A549 (cell line): ENCODE results near the gene TTLL11. TPM values are rescaled to one million over a fixed set of nuclear protein-coding genes. Genes with fewer than 3 reads are reported as not detected.

Experiments used
- ATAC-seq, 2 experiments: fragments of 200-7000 bp in 1 of 2; fragments of >200 bp in 1 of 2; cut with Nextera tagmentation in 1 of 2; cut with Tn5 transposase in 1 of 2; 3 replicates each; pipeline versions ENCODE4 v1.8.0 to v1.9.1; 2018 to 2020; ENCODE audit warnings: mild to moderate bottlenecking in 1 of 2, moderate library complexity in 1 of 2
- CTCF ChIA-PET: fragments of 300-600 bp; sonication (Branson Sonifier 250); formaldehyde crosslinking; extraction: SDS; loops from one replicate; lab custom pipeline; 2021; ENCODE audit warnings: antibody characterized with exemption, inconsistent platforms; lab: Yijun Ruan, JAX
- POLR2A ChIA-PET: fragments of 350-600 bp; formaldehyde crosslinking; extraction: SDS; loops from one replicate; lab custom pipeline; 2021; ENCODE audit warnings: antibody characterized with exemption, inconsistent platforms; lab: Yijun Ruan, JAX
- DNase-seq, 2 experiments: peaks; one replicate each; pipeline versions ENCODE4 v3.0.0 to v3.0.0-alpha.2; 2011 to 2016; ENCODE audit warnings: low read depth in 1 of 2, low spot score in 1 of 2
- FAIRE-seq: peaks from 2 replicates; lab custom pipeline; 2011; peaks lifted over from hg19 to GRCh38; lab: Jason Lieb, UNC
- H3K27ac ChIP-seq, 2 experiments: fragments of >200 bp; sonication (Bioruptor Twin); formaldehyde crosslinking; 3 replicates each; pipeline ENCODE4 v1.5.1; 2016 to 2017
- H3K4me1 ChIP-seq: fragments of >200 bp; sonication (Bioruptor Twin); formaldehyde crosslinking; 3 replicates; pipeline ENCODE4 v1.6.1; 2016
- H3K4me2 ChIP-seq: fragments of >200 bp; sonication (Bioruptor Twin); formaldehyde crosslinking; 3 replicates; pipeline ENCODE4 v1.6.1; 2016
- H3K4me3 ChIP-seq: fragments of >200 bp; sonication (Bioruptor Twin); formaldehyde crosslinking; 3 replicates; pipeline ENCODE4 v1.5.1; 2016
- H3K9me3 ChIP-seq: fragments of >200 bp; sonication (Bioruptor Twin); formaldehyde crosslinking; 3 replicates; pipeline ENCODE4 v1.6.1; 2016
- ATOH8 ChIP-seq: fragments of 250-450 bp; sonication (Bioruptor Pico); IDR thresholded peaks from 2 replicates; pipeline ENCODE4 v1.5.0; 2020; ENCODE audit warnings: low read depth, mild to moderate bottlenecking, moderate library complexity
- CHD2 ChIP-seq: fragments of 150-350 bp; IDR thresholded peaks from 2 replicates; pipeline ENCODE4 v1.6.1; 2014; ENCODE audit warnings: low read length; ENCODE audit not compliant: partially characterized antibody
- CHD4 ChIP-seq: fragments of 200-600 bp; sonication (generic); IDR thresholded peaks from 2 replicates; pipeline ENCODE4 v1.6.1; 2016; ENCODE audit warnings: antibody characterized with exemption, mild to moderate bottlenecking, borderline replicate concordance
- CTCF ChIP-seq: fragments of >200 bp; sonication (Bioruptor Twin); formaldehyde crosslinking; IDR thresholded peaks from 3 replicates; pipeline ENCODE4 v1.5.1; 2016
- EHF ChIP-seq: fragments of 250-450 bp; sonication (Bioruptor Pico); IDR thresholded peaks from 2 replicates; pipeline ENCODE4 v1.5.0; 2020; ENCODE audit warnings: mild to moderate bottlenecking
- FOSL2 ChIP-seq, 2 experiments: fragments of 450-650 bp in 1 of 2; fragments of >200 bp in 1 of 2; sonication (Bioruptor Twin) in 1 of 2; formaldehyde crosslinking; IDR thresholded peaks; 2 replicates each; pipeline versions ENCODE4 v1.5.0 to v1.6.1; 2016 to 2020; ENCODE audit warnings: mild to moderate bottlenecking in 1 of 2, moderate library complexity in 1 of 2
- FOXS1 ChIP-seq: fragments of 250-450 bp; sonication (Bioruptor Pico); IDR thresholded peaks from 2 replicates; pipeline ENCODE4 v1.5.0; 2020; ENCODE audit warnings: mild to moderate bottlenecking, moderate library complexity
- GATA3 ChIP-seq: IDR thresholded peaks from 2 replicates; pipeline ENCODE4 v1.6.1; 2012; ENCODE audit warnings: borderline replicate concordance
- HEYL ChIP-seq: fragments of 250-450 bp; sonication (Bioruptor Pico); IDR thresholded peaks from 2 replicates; pipeline ENCODE4 v1.8.0; 2021; ENCODE audit warnings: mild to moderate bottlenecking, moderate library complexity
- MAX ChIP-seq: IDR thresholded peaks from 2 replicates; pipeline ENCODE4 v1.6.1; 2012
- PHF8 ChIP-seq: fragments of 200-600 bp; sonication (generic); IDR thresholded peaks from 2 replicates; pipeline ENCODE4 v1.6.1; 2016; ENCODE audit warnings: low read depth, mild to moderate bottlenecking, antibody characterized with exemption, moderate library complexity, borderline replicate concordance
- RAD21 ChIP-seq, 2 experiments: fragments of >200 bp in 1 of 2; sonication (Bioruptor Twin) in 1 of 2; formaldehyde crosslinking in 1 of 2; IDR thresholded peaks in 1 of 2; conservative IDR thresholded peaks in 1 of 2; 2 replicates in 1 of 2; 3 replicates in 1 of 2; pipeline ENCODE4 v1.6.1; 2012 to 2018; ENCODE audit warnings: inconsistent platforms in 1 of 2
- SMC3 ChIP-seq: fragments of >200 bp; sonication (Bioruptor Twin); formaldehyde crosslinking; IDR thresholded peaks from 3 replicates; pipeline ENCODE4 v1.6.1; 2018; ENCODE audit warnings: inconsistent platforms
- USF2 ChIP-seq: fragments of 450-650 bp; IDR thresholded peaks from 2 replicates; pipeline ENCODE4 v1.6.1; 2014; ENCODE audit warnings: antibody characterized with exemption
- ZSCAN20 ChIP-seq: fragments of 250-450 bp; sonication (Bioruptor Pico); IDR thresholded peaks from 2 replicates; pipeline ENCODE4 v1.8.0; 2022; ENCODE audit warnings: mild to moderate bottlenecking, moderate library complexity
- WGBS: methylation state at CpG from one replicate; pipeline ENCODE4 v1.1.6; 2017; ENCODE audit errors: missing lambda C conversion rate; 5-methylcytosine and 5-hydroxymethylcytosine counted together
- polyA plus RNA-seq, 4 experiments: library from polyadenylated mRNA; depleted of rRNA in 3 of 4; stranded (reverse); fragments of >200 nt; fragmentation: RNase III in 1 of 4; extraction: RNeasy Plus Mini Kit Qiagen cat#74134 plus additional on column Dnase treatment in 1 of 4; gene quantifications; 2 replicates in 3 of 4; 3 replicates in 1 of 4; pipeline ENCODE4 v1.2.3, GENCODE V29; 2011 to 2017

Gene TTLL11
- polyA plus RNA-seq, 2 of the 4 experiments (the other 2 are of a cell fraction) = 1.8 to 2.6 TPM

- POLR2A ChIA-PET = interaction anchor here (0.7 to 0.8 kb wide), 2 partner anchors 24 to 227 kb away, joined by 3 read pairs; no protein-coding TSS in a partner anchor
Observed at GRCh38 chr9:122122903-122123632, 30.0 kb upstream of the TTLL11 start.

GRCh38 chr9:122122468-122122867 lies 29.4 kb upstream of the TTLL11 start:
- 46% methylated on average over 4 of the region's 6 CpGs for WGBS
- CTCF ChIA-PET = interaction anchor here (0.6 to 20.3 kb wide), 56 partner anchors 13 to 1225 kb away, joined by 3 to 541 read pairs (median 4); partner anchors contain the start of genes MRRF, RBM18 and TTLL11
- FAIRE-seq = no peak
- H3K4me3 ChIP-seq = no peak overlapping the region
- no peak overlapping the region for H3K27ac ChIP-seq
- H3K9me3 ChIP-seq = no peaks in the 10 kb centered on the region
- TF ChIP-seq CHD4 (no peak), FOXS1 (no peak), PHF8 (no peak), ATOH8 (CRISPR knock-in tag) (no peak), FOSL2 (IDR thresholded peaks at IDR 0.05) (no peak), FOSL2 (CRISPR knock-in tag; IDR thresholded peaks at IDR 0.05) (no peak), USF2 (no peak), GATA3 (no peak), MAX (no peak), HEYL (no peak), EHF (no peak), ZSCAN20 (CRISPR knock-in tag) (no peak)
- peaks cover 10% of the 10 kb centered on the region; the same call in 2 of the 3 replicates for H3K4me1 ChIP-seq
- ATAC-seq = no peak
- POLR2A ChIA-PET = interaction anchor here (0.7 to 0.8 kb wide), 2 partner anchors 23 to 228 kb away, joined by 3 read pairs; no protein-coding TSS in a partner anchor
- no peak for DNase-seq
- H3K4me2 ChIP-seq = no peak overlapping the region

More at GRCh38 chr9:122122903-122123632, 30.0 kb upstream of the TTLL11 start:
- DNase-seq = peak; percentile 73 to 79
- CTCF ChIA-PET = interaction anchor here (0.6 to 20.3 kb wide), 76 partner anchors 7 to 1225 kb away, joined by 3 to 541 read pairs (median 4); partner anchors contain the start of genes MRRF, RBM18 and TTLL11
- TF ChIP-seq RAD21 (conservative IDR thresholded peaks at IDR 0.05 in 1 of 2, IDR thresholded peaks at IDR 0.05 in 1 of 2) = peak; percentile 67 to 75
- TF ChIP-seq SMC3 = peak; percentile 80
- no peak for TF ChIP-seq FOXS1
- peak; percentile 97 for TF ChIP-seq CTCF
- TF ChIP-seq ATOH8 (CRISPR knock-in tag) = no peak
- TF ChIP-seq CHD2 = no peak
- TF ChIP-seq, all 56 proteins: peak for 3
- H3K4me1 ChIP-seq = peaks cover 10% of the 10 kb centered on the region; the same call in 2 of the 3 replicates
- no peak overlapping the region for H3K4me2 ChIP-seq
- ATAC-seq (peak; percentile 27 to 71; a peak in 3 of 6 replicates), FAIRE-seq (no peak)
- WGBS = 9% methylated on average over 13 of the region's 13 CpGs
- no peaks in the 10 kb centered on the region for H3K9me3 ChIP-seq
- H3K4me3 ChIP-seq = no peak overlapping the region
- no peak overlapping the region for H3K27ac ChIP-seq
